ENCODE results near the gene ASTL.
A peak's percentile ranks its signal among the peaks of the same experiment; 100 is the strongest.
"Not testable (repeated sequence)": the region's sequence is repeated elsewhere in the genome, so short reads cannot be mapped to it uniquely, and the experiment has no call there.

ASTL gene

GRCh38 chr2:96095116-96095636 is 43.1 kb downstream of the ASTL start:
- DNase-seq = no peak

GRCh38 chr2:96093528-96093927 is 44.8 kb downstream of the ASTL start:
- DNase-seq = no peak

DNA sequence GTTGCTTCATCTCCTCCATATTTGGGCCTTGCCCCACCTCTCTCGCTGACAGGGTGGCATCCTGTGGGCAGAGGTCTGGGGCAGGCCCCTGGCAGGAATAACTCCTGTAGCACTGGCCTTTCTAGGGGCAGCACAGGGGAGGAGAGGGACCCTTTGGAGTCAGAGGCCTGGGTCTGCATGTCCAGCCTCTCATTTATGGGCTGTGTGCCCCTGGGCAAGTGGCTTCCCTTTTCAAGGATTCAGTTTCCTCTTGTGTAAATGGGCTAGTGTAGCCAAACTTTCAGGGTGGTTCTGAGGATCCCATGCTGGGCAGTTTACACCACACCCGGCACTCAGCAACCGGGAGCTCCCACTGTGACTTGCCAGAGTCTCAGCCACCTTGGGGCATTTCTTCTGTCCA is 45.4 kb downstream of the ASTL start:
- DNase-seq = no peak

- DNase-seq = no peak
Measured at GRCh38 chr2:96092573-96092877, 45.8 kb downstream of the ASTL start.

DNA sequence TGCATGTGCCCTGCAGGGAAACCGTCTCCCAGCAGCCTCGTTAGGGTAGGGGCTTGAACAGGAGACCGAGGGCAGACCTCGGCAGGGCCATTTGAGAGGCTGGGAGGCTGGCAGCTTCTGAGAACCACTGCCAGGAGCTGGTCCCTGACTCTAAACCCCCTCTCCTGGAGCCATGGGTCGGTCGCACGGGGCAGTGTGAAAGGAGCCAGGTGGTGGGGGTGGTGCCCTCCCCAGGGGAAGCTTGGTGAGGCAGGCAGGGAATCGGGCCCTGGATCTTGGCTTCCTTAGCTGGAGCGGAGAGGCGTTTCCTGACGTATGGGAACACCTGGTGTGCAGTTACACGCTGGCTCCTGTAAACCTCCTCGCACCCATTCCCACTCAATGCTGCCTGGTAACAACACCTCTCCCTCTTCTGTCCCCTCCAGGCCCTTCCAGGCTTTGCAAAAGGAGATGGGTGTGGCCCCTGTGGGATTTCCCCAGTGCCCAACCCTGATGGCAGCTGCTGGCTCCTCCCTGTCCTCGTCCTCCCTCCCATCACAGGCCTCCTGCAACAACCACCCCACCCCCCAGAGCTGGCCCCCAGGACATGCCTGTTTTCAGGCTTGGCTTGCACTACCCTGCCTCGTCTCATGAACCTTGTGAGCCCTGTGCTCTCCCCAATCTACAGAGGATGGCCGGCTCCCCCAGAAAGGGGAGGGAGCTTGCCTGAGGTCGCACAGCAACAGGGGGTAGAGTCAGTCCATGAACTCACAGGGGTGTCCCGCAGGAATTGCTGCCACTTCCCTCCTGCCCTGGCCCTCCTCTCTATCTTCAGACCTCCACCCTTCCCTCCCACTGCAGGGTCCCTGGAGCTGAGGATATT is 46.4 kb downstream of the ASTL start:
- DNase-seq = peak; percentile 66 to 79

DNA sequence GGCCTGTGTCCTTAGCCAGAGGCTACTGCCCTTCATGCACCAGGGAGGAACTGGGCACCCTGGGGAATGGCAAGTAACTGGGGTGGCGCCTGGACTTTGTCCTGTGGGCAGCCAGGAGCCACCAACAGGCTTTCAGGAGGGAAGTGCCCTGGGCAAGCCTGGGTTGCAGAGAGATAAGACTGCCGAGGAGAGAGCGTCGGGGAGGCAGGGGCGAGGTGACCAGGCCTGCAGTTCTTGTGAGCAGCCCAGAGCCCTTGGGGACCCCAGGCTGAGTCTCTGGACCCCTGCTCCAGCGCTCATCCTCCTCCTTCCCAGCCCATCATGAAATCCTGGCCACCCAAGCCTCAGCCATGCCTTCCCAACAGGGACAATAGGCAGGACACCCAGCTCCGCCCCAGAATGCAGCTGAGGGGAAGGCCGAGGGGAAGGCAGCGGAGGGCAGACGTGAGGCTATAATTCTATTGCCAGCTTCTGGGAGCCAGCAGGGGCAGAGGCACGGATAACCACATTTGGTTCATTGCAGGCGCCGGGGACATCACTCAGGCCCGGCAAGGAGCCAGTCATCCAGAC is 47.1 kb downstream of the ASTL start:
- no peak for DNase-seq

DNA sequence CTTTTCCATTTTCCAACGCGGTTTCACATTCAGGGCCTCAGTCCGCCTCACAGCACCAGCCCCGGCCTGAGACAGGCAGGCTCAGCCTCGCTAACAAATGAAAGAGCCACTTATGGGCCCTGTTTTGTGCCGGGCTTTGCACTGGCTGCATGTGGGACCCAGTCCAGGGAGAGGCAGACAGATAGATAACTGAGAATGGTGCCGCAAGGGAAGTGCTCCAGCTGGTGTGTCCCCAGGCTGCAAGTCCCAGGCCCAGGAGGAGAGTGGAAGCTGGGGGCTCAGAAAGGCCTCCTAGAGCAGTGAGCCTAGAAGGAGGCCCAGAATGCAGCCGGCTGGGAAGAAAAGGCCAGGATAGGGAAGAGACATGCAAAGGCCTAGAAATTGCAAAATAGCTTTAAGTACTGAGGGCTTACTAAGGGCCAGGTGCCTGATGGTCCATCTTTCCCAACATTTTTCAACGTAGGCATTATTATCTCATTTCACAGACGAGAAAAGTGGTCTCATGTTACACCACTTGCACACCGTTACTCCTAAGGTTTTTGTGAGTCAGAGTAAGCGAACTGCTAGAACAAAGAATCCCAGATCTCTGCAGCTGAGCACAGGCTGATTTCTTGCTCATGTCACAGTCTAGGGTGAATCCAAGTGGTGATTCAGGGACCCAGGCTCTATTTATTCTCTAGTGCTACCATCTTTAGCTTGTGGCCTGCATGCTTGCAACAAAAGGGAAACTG is 47.9 kb downstream of the ASTL start:
- peak in 1 of 2 experiments; percentile 20 for DNase-seq

- peak; percentile 15 to 61 for DNase-seq
Measured at GRCh38 chr2:96089356-96090195, 48.7 kb downstream of the ASTL start.

DNA sequence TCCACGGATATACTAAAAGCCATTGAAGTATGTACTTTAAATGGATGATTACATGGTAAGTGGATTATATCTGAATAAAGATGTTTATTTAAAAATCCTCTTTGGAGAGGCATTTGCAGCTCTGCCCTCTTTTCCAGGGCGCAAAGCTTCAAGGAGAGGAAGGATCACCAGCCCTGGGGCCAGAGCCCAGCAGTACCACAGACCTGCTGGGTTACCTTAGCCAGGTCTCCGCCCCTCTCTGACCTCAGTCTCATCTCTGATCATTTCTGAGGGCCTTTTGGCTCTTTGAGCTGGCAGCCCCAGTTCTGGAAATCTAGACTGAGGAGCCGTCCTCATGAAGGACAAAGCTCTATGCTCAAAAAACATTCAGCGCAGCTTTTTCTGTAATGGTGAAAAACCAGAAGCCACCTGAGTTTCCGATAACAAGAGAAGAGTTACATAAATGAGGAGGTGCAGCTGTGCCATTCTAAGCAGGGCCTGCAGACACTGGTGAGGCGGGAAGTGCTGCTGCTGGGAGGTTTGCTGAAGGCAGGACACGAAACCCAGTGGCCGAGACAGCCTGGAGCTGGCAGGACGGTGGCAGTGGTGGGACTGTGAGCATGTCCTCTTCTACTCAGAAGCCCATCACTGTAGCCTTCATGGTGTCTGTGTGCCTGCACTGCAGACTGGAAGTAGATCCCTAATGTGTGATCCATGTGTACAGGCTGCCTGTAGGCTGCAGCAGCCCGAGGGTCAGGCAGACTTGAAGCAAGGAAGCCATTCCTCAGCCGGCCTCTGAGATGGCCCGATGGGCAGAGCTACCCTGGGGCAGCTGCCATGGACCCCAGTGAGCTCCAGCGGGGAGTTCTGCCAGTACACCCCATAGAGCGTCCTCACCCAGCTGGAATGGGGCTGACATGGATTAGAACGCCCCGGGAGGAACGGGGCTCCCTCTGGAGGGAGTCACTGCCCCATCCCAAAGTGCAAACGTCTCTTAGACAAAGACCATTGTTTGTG is 49.7 kb downstream of the ASTL start:
- DNase-seq = no peak

DNA sequence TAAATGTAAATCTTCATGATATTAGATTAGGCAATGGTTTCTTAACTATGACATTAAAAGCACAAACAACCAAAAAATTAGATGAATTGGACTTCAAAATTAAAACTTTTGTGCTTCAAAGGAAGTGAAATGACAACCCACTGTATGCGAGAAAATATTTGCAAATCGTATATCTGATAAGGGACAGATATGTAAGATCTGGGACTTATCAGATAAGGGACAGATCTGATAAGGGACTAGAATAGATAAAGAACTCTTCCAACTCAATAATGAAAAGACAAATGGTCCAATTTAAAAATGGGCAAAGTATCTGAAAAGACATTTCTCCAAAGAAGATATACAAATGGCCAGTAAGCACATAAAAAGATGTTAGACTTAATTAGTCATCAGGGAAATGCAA is 51.2 kb downstream of the ASTL start:
- DNase-seq = no peak

GRCh38 chr2:96085541-96086355 is 52.6 kb downstream of the ASTL start:
- no peak for DNase-seq

GRCh38 chr2:96084858-96085518 is 53.3 kb downstream of the ASTL start:
- DNase-seq = not testable (repeated sequence)

DNA sequence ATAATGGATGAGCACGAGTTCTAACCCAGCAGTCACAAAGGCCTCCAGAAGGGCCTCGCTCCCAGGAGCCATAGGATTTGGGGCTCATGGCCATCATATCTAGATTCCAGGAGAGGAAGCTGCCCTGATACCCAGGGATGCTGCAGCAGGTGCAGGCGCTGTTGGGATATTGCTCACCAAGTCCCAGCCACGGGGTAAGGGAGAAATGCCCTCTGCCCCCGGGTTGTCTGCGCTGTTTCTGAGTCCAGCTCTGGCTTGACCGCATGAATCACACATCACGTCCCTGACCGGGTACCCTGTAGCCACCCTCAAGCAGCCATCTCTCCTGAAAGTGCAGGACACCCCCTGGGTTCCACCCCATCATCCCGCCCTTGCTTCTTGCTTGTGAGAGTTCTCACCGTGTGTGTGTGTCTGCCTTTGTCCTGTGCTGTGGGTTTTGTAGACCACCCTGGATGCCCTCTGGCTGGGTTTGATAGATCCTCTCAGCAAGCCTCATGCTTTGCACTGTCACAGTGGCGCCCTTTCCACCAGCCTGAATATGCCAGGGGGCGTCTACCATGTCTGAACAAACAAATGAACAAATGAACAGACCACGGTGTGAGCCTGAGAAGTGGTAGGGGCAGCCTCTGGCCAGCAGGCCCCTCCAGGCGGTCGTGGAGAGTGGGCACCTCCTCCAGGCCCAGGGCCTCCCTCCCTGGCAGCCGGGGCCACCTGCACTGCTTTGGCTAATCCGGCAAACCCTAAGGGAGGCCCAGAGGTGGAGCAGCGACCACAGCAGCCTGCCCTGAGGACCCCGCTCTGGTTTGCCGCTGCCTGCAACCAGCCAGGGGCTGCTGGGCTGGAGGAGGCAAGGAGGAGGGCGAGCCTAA is 54.1 kb downstream of the ASTL start:
- DNase-seq = no peak

DNA sequence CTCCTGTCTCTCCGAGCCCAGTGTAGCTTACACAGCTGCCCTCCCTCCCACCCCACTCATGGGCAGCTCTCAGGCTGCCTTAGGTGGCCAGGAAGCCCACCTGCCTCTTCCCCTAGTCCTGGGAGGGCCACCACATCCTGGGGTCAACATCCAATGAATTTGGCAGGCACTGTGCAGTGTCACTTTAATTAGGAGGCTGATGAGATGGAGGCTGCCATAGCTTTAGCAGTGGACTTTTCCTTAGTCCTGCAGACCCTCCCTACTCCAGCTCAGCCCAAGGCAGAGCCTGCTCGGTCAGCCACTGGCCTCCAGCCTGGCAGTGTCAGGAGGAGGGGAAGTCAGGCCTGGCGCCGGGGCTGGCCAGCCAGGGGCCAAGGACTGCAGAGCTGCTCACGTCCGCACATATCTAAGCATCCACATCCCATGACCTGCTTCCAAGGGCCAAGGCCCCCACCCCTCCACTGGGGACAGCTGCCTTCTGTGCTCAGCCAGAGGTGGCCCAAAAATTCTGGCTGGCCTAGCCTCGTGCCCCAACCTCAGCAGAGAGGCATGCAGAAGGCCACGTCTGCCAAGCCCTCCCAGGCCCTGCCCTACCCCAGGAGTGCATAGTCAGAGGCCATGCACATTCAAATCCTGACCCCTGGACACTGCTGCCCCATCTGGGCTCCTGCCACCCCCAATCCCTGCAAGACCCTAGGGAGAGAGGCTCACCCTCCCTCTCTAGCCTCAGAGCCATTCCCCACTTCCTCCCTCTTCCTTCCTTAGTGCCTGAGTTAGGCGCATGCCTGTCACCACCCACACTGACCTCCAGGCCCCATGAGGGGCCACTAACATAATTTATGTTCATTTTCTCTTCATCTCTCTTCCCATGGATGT is 55.0 kb downstream of the ASTL start:
- DNase-seq = no peak

GRCh38 chr2:96082211-96083063 is 55.9 kb downstream of the ASTL start:
- DNase-seq = no peak

DNA sequence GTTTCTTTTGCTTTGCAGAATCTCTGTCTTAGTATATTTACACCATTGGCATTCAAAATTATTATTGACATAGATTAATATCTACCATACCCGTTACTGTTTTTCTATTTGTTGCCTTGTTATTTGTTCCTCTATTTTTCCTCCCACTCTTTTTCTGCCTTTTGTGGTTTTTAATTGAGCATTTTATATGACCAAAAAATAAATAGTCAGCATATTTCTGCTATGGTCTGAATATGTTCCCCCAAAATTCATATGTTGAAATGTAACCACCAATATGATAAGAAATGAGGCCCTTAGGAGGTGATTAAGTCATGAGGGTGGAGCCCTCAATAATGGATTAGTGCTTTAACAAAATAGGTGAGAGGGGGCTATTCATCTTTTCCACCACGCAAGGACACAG is 57.3 kb downstream of the ASTL start:
- DNase-seq = no peak

- no peak for DNase-seq
Measured at GRCh38 chr2:96075199-96075771, 63.0 kb downstream of the ASTL start.
